HG03521 (cell line): Measurements from ENCODE around the gene SETBP1.

ENCODE experiments used
- ATAC-seq: cut with Tn5 transposase; IDR thresholded peaks from one replicate; pipeline ENCODE4 v1.9.1; 2021; ENCODE audit warnings: mild to moderate bottlenecking, moderate library complexity; ENCODE audit not compliant: unreplicated experiment

The SETBP1 gene

DNA sequence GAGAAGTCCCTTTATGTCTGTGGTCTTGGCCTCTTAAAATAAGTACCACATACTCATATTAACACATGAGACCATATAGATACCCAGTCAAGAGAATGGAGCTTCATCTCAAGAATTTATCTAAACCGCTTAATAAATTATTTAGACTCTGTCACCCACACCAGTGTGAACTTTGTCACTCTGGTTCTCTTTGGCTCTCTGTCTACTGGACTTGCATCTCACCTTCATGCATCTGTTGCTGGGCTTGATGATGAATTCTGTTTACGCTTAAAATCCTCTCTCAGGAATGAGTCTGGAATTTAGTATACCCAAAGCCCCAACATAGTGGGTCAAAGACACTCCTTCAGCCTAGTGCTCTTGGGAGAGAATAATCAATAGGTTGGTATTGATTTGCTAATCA lies 73.9 kb downstream of the SETBP1 start:
- ATAC-seq, result no peak

DNA sequence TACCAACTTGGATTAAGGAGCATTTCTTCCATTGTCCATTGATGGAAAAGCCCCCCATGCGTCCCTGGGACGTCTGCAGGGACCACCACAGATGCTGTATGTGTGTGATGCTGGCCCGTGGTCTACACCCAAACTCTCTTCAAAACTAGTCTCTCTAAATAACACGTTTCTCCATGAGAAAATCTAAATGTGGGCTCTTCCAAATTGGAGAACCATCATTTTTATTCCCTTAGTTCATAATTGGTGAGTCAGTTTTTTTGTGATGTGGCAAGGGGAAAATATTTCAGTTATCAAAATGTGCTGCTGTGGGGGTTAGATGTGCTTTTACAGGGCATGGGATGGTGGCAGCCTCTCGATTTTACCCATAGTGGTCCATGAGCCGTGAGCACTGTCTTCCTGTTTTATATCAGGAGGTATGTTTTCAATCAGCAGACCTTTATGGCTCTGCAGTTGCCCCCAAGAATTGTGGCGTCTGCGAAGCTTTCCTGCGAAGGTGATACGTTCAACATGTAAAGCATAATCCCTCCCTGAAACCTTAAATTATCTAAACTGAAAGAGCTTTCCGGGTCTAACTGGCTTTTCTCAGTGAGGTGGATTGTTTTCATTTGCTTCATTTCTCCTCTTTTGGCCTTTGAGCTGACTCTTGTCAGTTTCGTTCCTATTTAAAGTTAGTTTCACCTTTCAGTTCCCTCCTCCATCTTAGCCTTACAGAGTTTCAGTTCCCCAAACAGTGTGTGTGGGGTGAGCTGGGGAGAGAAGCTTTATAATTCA lies 78.4 kb downstream of the SETBP1 start:
- peak; percentile 95 for ATAC-seq

DNA sequence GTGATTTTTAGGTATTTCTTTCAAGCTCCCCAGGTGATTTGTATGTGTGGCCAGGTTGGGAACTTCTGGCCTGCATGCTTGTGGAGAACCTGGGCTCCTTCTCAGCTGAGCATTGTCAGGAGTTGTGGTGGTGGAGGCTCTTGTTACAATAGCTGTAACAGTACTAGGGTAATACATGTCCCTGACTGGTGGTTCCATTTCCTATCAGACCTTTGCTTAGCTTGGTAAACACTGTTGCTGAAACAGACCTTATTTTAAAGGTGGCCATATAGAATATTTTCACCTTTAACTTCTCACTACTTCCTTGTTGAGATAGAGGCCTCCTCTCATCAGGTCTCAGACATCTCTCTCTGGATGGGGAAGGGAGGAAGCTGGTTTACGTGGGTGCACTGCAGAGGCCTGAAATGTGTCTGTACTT lies 79.2 kb downstream of the SETBP1 start:
- peak; percentile 54 for ATAC-seq

DNA sequence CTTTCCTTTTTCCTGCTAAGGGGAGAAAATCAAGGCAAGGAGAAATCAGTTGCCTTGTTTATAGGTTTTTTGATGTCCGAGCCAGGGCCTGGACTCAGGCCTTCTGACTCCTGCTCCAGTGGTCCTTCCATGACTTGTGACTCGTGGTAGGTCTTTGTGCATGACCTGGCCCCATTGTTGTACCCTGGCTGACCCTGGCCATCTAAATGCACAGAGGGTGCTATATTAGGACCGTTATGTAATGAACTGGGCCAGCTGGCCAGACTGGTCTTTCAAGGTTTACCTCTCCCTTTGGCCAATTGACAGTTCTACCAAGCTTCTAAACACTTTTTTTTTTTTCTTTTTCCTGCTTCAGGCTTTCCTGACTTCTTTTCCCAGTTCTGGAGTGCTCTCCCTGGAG lies 81.1 kb downstream of the SETBP1 start:
- no peak for ATAC-seq

DNA sequence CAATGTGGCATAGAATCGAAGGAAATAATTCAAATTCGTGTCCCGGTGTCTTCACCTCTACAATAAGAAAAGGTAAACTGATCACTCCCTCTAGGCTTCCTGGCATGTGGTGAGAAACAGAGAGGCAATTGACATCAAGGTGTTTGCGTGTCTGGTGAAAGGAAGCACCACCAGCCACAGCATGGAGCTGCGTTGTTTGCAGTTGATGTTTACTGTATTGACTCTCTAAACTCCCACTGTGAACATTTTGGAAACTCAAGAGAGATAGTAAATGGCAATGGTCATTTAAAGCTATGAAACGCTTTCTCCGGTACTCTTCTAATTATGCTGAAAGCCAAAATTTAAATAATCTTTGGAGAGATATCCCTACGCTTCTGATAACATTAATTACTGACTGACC lies 82.6 kb downstream of the SETBP1 start:
- no peak for ATAC-seq

DNA sequence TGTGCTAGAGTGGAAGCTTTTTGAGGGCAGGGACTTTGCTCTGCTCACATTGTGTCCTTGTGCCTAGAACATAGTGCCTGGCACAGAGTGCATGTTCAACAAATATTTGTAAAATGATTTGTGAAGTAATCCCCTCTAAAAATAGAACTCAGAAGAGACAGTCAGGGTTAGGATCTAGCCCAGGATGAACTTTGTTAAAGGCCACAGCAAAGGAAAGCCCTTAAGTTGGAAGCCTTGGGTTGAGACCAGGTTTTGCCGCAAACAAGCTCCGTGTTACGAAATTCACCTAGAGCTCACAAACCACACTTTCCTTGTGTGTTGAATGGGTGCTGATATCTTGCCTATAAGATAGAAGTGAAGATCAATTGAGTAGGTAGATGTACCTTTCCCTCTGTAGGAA lies 84.2 kb downstream of the SETBP1 start:
- no peak for ATAC-seq

DNA sequence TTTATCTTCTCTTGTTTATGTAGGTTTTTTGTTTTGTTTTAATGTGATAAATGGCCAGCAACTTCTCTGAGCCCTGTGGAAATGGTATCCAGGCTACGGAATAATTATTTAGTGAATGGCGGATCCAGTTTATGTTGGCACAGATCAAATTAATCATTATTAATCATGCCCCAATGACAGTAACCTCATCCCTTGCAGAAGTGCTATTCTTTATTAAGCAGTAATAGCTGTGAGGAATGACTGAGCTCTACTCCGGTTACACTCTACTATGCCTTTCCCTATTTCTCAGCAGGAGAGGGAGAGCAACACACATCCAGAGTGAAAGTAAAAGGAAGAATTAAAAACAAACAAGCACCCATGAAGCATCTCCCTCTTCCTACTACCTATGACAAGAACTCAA lies 84.8 kb downstream of the SETBP1 start:
- ATAC-seq, result no peak

DNA sequence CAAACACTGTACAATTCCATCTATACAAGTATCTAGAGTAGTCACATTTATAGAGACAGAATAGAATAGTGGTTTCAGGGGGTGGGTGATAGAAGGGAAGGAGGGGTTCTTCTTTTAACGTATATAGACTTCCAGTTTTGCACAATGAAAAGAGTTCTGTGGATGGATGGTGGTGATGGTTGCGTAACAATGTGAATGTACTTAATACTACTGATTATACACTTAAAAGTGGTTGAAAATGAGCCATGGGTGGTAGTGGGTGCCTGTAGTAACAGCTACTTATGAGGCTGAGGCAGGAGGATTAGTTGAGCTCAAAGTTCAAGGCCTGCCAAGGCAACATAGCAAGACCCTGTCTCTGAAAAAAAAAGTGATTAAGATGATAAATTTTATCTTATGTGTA lies 85.8 kb downstream of the SETBP1 start:
- ATAC-seq, result no peak

DNA sequence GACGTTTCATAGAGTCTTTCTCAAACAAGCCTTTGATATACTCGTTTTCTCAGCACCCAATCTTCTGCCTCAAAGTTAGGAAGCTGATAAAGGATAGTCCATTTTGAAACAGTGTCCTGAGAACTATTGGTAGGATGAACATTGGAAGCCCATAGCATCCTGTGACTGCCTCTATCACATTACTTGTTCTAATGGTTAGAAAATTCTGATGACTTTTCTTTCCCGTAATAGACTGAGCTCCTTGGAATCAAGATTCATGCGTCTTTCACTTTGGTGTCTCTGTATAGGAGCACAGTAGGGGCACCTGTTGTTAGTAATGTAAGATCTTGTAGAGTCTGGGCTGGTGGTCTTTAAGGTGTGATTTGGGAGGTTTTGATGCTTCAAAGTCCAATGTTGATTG lies 87.1 kb downstream of the SETBP1 start:
- no peak for ATAC-seq

DNA sequence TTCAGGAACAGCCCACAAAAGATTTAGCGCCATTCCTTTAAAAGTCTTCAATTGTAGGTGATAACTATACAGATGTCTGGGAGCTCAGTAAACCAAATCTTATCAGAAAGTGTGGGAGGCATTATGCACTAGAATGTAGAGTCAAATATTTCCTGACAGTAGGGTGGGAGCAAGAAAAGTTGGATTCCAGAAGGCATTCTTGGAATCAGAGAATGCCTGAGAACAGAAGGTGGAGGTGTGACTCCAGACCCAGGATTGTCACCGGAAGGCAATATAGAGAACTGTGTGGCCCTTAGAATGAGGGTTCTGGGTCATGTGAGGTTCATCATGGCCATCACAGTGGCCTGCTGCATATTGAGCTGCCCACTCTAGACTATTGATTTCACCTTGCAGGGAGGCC lies 90.0 kb downstream of the SETBP1 start:
- ATAC-seq, result no peak

DNA sequence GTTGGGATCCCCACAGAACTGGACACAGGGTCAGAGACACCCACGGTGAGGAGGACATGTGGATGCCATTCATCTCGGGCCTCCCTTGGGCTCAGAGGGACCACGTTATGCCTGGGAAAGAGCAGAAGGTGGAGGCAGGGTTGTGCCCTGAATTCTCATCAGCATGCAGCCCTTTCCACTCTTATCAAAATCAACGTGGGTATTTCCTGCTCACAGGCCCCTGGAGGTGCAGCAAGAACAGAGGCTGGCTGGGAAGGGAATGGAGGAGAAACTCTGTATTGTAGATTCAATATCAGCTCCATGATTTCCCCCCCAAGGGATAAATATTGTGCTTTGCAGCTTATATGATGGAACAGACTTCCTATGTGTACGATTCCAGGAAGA lies 90.9 kb downstream of the SETBP1 start:
- no peak for ATAC-seq

DNA sequence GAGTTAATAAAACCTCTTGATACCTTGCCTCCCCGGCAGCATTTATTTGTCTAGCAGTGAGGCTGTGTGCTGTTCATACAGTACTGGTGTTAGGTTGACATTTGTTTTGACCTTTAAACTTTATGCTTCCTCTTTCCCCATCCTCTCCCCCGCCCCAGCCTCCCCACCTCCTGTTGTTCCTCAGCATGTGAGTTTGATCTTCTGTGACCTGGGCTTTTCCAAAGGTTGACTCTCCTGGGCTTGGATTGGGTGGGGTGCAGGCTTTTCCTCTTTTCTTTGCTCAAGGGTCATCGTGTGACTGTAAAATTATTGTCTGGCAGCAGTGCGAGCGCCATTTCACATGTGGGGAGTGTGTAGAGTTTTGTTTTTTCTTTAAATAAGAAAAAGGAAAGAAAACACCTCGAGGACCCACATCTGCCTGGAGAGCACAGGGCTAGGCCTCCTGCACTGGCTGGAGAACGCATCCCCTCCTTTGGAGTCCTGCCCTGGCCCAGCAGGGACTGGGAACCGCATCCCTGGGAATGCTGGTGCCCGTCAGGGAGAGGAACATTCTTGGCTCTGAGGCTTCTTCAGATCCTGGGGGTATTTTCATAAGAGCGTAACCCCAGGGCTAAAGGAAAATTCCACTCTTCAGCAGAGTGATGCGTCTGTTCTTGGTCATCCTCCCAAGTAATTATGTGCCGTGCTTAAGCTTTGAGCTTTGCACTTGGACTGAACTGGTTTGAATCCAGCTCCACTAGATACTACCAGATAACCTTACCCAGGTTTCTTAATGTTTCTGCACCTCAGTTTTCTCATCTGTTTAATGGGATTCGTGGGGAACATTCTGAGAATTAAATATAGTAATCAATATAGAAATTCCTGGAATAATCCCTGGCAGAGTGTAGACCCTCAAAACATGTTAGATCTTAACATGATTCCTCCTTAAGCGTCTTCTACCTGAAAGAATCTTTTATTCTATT lies 91.5 kb downstream of the SETBP1 start:
- no peak for ATAC-seq

DNA sequence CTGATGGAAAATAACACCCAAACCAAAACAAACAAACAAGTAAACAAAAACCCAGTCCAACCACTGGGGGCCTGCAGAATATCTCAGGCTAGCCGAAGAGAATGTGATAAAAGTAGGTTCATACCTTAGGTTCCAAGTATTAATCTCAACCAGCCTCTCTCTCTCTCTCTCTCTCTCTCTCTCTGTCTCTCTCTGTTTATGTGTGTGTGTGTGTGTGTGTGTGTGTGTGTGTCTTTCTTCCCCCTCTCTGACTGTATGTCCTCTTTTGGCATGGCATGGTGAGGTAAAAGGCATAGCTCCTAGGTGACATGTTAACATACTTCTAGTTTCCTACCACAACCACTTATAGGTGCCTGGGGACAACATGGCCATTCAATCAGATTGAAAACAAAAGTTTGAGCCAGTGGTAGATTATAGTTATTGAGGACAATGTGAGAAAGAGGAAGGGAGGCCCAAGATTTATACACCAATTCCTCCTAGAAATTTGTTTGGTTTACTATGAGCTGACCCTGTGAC lies 93.0 kb downstream of the SETBP1 start:
- ATAC-seq, result no peak

DNA sequence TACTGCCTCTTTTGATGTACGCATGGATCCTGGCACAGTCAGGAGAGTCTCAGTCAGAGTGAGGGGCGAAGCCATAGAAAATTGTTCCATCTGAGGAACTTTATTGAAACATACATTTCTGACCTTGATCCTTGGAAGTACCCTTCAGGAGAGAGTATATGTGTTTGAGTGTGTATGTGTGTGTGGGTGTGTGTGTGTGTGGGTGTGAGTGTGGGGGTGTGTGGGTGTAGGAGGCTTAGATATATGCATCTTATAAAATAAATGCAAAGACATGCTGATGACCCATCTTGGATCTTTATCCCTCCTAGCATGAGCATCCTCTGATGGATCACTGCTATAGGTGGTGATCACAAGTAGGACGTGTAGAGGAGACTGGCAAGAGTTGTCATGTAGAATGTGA lies 93.5 kb downstream of the SETBP1 start:
- no peak for ATAC-seq

DNA sequence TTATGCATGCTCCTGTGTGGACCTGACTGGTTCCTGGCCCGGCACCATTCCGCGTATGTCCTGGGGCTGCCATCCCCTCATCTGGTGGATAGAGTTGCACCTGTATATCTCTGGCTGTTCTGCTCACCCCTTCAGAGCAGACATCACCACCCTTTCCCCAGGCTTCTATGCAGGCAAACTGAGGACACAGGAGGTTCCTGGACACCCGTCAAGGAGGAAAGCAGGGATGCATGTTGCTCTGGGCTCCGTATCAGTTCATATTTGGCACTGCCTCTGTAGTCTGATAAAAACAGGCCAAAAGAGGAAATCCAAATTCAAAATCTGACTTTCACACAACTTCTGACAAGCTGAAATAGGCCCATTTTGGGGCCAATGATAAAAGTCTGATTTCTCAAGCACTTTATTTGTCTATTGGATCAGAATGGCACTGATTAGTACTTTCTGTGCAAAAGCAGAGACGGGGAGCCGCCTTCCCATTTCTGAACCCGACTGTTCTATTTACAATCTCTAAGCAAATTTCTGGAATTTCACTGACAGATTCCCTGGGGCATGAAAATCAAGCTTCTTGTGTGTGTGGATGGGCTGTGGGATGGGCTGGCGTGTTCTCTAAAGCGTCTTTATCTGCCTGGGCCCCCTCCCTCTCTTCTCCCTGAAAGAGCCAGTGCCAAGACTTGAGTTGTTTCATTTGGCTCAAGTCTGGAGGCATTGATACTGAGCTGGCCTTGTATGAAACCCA lies 96.9 kb downstream of the SETBP1 start:
- no peak for ATAC-seq

DNA sequence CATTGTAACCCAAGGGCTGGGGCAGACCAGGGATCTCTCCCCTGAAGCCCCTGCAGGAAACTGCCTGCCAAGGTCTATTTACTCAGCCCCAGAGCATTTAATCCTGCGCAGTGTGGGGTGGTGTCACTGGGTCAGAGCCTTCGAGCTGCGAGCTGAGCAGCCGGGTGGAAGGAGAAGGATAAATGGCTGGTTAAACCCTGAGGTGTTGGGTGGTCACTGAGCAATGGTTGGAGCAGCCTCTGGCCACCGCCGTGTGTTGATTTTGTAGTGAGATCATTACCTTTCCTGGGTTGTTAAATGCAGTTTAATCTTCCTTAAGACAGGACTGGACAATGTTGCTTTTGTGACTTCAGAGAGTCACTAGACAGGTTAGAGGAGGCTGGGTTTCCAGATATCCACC lies 98.1 kb downstream of the SETBP1 start:
- ATAC-seq, result no peak

DNA sequence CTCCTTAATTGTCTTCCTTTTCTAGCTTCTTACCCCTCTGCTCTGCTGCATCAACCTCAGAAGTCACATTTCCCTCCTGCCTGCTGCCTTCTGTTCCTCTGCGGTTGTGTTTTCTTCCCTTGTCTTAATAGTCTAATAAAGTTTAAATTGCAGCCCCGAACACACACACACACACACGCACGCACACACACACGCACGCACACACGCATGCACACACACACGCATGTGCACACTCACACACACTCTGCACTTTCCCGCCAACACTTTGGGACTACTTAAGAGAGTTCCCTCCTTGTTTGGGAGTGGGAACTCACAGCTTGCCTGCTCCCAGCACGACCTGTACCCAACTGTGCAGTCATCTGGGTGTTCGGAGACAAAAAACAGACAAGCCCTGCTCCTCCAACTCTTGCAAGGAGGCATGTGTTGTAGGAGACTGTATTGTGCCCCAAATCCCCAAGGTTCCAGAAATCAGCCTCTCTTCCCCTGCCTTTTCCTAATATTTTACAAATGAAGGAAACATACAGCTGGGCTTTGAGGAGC lies 99.1 kb downstream of the SETBP1 start:
- ATAC-seq, result no peak

DNA sequence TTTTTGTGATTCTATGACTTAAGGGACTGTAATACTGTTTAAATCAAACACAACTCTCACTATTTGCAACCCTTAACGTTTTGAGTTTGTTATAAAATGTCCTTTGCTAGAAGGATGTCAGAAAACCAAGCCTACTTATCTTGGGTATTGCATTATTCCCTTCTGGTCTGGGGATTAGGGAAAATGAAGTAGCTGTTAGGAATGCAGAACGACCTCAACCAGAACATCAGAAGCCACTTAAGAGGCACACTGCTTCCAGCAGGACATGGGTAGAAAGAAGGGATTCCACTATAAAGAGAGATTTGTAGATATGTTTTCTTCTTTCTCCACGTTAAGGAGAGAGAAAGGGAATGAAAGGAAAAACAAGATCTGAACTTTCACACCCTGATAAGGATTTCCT lies 101.2 kb downstream of the SETBP1 start:
- no peak for ATAC-seq

DNA sequence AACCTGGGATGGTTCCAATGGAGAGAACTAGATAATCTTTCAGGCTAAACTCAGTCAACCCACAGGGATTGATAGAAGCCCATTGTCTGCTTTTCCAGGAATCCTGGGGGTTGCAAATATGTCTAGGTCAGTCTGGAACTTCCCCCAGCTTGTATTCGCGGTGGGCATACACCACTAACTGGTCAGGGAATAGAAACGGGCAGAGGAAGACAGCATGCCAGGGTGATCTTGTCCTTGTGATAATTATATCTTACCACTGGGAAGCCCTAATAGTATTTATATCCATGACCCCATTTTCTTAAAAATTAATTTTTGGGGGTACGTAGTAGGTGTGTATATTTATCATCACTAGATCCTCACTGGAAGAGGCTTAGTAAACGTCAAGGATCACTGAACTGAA lies 101.9 kb downstream of the SETBP1 start:
- no peak for ATAC-seq

DNA sequence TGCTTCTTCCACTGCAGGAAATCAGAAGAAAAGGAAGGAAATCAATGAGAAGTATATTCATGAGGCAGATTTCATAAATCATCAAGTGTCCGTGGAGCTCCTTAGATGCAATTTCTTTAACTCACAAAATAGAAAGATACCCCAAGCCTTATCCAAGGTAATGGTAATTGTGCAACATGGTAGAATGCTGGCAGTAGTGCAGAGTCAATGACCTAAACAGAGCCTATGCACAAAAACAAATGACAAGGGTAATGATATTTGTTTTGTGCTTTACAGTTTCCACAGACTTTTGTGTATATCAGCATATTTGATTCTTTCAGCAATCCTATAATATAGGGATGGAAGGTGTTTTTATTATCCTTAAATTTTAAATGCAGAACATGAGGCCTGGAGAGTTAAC lies 102.7 kb downstream of the SETBP1 start:
- ATAC-seq, result no peak

DNA sequence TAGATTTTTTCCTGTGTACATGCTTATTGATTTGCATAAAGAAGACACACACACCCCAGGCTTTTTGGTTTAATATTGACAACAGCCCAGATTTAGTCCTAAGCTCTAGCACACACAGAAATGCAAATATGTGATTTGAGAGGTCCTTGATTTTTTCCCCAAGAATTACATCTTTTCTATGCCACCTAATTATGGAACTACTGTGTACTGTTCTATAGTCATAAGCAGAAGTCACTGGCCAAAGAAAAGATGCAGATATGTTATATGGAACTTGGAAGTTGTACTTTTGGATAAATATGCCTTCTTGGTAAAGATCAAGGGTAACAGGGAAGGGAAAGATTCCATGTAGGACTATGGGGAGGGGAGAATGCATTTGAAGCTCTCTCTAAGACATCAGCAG lies 105.6 kb downstream of the SETBP1 start:
- peak; percentile 28 for ATAC-seq
